ENCODE measurements around the gene SOS1.

Gene SOS1

DNA sequence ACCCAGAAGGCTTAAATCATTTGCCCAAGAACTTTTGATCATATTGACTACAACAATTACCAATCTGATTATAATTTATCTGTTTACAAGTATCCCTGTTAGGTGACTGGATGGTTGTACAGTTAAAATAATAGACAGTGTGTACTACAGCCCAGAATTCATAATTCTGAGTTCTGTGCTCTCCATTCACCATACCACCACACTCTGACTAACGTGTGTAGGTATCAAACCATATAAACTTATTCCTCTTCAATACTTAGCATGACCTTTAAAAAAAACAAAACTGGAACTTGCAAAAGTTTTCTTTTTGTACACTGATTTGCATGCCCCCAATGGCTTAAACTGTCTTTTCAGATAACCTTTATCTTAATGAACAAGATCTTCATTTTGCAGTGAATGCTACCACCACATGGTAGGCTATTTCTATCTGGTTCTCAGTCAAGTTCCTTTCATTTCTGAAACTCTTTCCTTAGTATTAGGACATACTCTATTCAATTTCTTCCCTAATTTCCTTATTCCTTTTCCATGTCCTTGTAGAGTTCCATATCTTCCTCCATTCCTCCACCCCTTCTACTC lies 50.9 kb downstream of the SOS1 start:
- no peak overlapping the region for H2AFZ ChIP-seq (ENCODE audit: low read depth, low read length)
- no peak overlapping the region for H3K4me3 ChIP-seq (ENCODE audit: low read length)
- H3K79me2 ChIP-seq (ENCODE audit: low read length), result peaks cover 15% of the 10 kb centered on the region
- H3K9me3 ChIP-seq (ENCODE audit: insufficient read depth, low read length), result no peaks in the 10 kb centered on the region
- no peak overlapping the region for H3K4me2 ChIP-seq (ENCODE audit: low read length)
- peaks cover 7% of the 10 kb centered on the region for H3K36me3 ChIP-seq (replicated peaks; ENCODE audit: low read depth, low read length)
- H3K4me1 ChIP-seq (ENCODE audit: low read length), result no peaks in the 10 kb centered on the region
- peaks cover 7% of the 10 kb centered on the region; the same call in 1 of the 2 replicates for H4K20me1 ChIP-seq (ENCODE audit: insufficient read depth, low read length)
- no peaks in the 10 kb centered on the region for H3K27me3 ChIP-seq (ENCODE audit: low read depth, low read length)
- no peak overlapping the region for H3K27ac ChIP-seq (ENCODE audit: low read length)
- TF ChIP-seq CTCF (IDR thresholded peaks at IDR 0.05; ENCODE audit: low read depth, low read length), result no peak
- no peak for TF ChIP-seq EZH2phosphoT487 (IDR thresholded peaks at IDR 0.05; ENCODE audit: low read depth)
- H3K9ac ChIP-seq (ENCODE audit: low read length), result no peak overlapping the region

DNA sequence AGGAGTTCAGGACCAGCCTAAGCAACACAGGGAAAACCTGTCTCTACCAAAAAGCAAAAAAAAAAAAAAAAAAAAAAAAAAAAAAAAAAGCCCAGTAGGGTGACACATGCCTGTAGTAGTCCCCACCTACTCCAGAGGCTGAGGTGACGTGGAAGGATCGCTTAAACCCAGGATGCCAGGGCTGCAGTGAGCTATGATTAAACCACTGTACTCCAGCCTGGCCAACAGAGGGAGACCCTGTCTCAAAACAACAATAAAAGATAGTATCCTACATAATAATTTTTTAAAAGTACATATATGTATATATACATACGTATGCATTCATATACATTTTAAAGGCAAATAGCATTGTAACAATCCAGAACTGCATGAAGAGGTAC lies 51.7 kb downstream of the SOS1 start:
- Histone ChIP-seq H3K36me3 (replicated peaks; ENCODE audit: low read depth, low read length) (peaks cover 7% of the 10 kb centered on the region), H3K9ac (ENCODE audit: low read length) (no peak overlapping the region), H3K4me2 (ENCODE audit: low read length) (no peak overlapping the region), H2AFZ (ENCODE audit: low read depth, low read length) (no peak overlapping the region), H3K4me1 (ENCODE audit: low read length) (no peaks in the 10 kb centered on the region), H3K27me3 (ENCODE audit: low read depth, low read length) (no peaks in the 10 kb centered on the region), H3K4me3 (ENCODE audit: low read length) (no peak overlapping the region), H4K20me1 (ENCODE audit: insufficient read depth, low read length) (peaks cover 7% of the 10 kb centered on the region; the same call in 1 of the 2 replicates), H3K79me2 (ENCODE audit: low read length) (peaks cover 12% of the 10 kb centered on the region; the same call in 1 of the 2 replicates), H3K27ac (ENCODE audit: low read length) (no peak overlapping the region), H3K9me3 (ENCODE audit: insufficient read depth, low read length) (no peaks in the 10 kb centered on the region)
- TF ChIP-seq EZH2phosphoT487 (IDR thresholded peaks at IDR 0.05; ENCODE audit: low read depth) (no peak), CTCF (IDR thresholded peaks at IDR 0.05; ENCODE audit: low read depth, low read length) (no peak)

DNA sequence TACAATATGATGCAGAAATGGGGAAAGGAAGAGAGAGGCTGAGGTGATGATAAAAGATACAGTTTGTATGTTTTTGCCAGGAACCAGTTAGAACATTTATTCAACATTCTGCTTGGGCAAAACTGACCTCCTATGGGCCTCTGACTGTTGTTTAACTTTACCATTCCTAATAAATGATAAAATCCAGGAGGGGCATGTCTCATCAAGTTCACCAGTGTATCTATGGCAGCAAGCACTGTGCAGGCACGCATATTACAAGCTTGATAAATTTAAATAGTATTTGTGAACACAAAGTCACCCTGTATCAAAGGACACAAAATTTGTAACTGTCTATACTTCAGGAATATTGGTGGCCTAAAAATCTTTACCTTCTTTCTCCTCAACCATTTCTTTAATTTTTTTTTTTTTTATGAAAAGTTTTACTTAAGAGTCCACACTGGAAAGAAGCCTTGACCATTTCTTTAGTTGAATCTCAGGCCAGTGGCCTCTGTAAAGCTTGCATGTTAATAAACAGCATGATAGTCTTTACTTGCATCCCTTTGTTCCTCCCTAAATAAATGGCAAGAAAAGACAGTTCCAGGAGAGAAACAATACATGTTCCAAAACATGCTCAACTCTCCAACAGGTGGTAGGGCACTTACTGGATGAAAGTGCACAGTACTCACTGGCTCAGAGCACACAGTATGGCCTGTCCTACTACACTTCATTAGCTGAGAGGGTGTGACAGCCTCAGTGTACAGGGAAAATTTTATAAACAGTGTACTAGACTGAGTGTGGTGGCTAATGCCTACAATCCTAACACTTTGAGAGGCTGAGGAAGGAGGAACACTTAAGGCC lies 52.3 kb downstream of the SOS1 start:
- H3K27me3 ChIP-seq (ENCODE audit: low read depth, low read length), result no peaks in the 10 kb centered on the region
- peaks cover 7% of the 10 kb centered on the region; the same call in 1 of the 2 replicates for H4K20me1 ChIP-seq (ENCODE audit: insufficient read depth, low read length)
- H3K27ac ChIP-seq (ENCODE audit: low read length), result no peak overlapping the region
- H3K9me3 ChIP-seq (ENCODE audit: insufficient read depth, low read length), result no peaks in the 10 kb centered on the region
- no peak overlapping the region for H2AFZ ChIP-seq (ENCODE audit: low read depth, low read length)
- no peaks in the 10 kb centered on the region for H3K4me1 ChIP-seq (ENCODE audit: low read length)
- peaks cover 12% of the 10 kb centered on the region; the same call in 1 of the 2 replicates for H3K79me2 ChIP-seq (ENCODE audit: low read length)
- no peak overlapping the region for H3K4me2 ChIP-seq (ENCODE audit: low read length)
- H3K4me3 ChIP-seq (ENCODE audit: low read length), result no peak overlapping the region
- no peak overlapping the region for H3K9ac ChIP-seq (ENCODE audit: low read length)
- peaks cover 7% of the 10 kb centered on the region for H3K36me3 ChIP-seq (replicated peaks; ENCODE audit: low read depth, low read length)
- TF ChIP-seq CTCF (IDR thresholded peaks at IDR 0.05; ENCODE audit: low read depth, low read length) (no peak), EZH2phosphoT487 (IDR thresholded peaks at IDR 0.05; ENCODE audit: low read depth) (no peak)

GRCh38 chr2:39065616-39066015 lies 55.2 kb downstream of the SOS1 start:
- Histone ChIP-seq H3K4me1 (ENCODE audit: low read length) (no peaks in the 10 kb centered on the region), H3K9ac (ENCODE audit: low read length) (no peak overlapping the region), H3K27me3 (ENCODE audit: low read depth, low read length) (no peaks in the 10 kb centered on the region), H3K79me2 (ENCODE audit: low read length) (peaks cover 12% of the 10 kb centered on the region; the same call in 1 of the 2 replicates), H4K20me1 (ENCODE audit: insufficient read depth, low read length) (peaks cover 3% of the 10 kb centered on the region; the same call in 1 of the 2 replicates), H2AFZ (ENCODE audit: low read depth, low read length) (no peak overlapping the region), H3K9me3 (ENCODE audit: insufficient read depth, low read length) (no peaks in the 10 kb centered on the region), H3K4me3 (ENCODE audit: low read length) (no peak overlapping the region), H3K36me3 (replicated peaks; ENCODE audit: low read depth, low read length) (peaks cover 7% of the 10 kb centered on the region), H3K4me2 (ENCODE audit: low read length) (no peak overlapping the region), H3K27ac (ENCODE audit: low read length) (no peak overlapping the region)
- TF ChIP-seq EZH2phosphoT487 (IDR thresholded peaks at IDR 0.05; ENCODE audit: low read depth) (no peak), CTCF (IDR thresholded peaks at IDR 0.05; ENCODE audit: low read depth, low read length) (no peak)

Data from OCI-LY3 (cell line).